MV-4-11 (cell line): ENCODE measurements around the gene CDK11B.

Experiments used
- DNase-seq: peaks from one replicate; lab custom pipeline; 2025; lab: John Stamatoyannopoulos, UW

The CDK11B gene

GRCh38 chr1:1615256-1616044 is 43.4 kb downstream of the CDK11B start, which contains the start of gene MIB2:
MIB2 (plus strand) TSS chr1:1615500; CDS start chr1:1623453, 7,953 bp downstream.
- peak; percentile 97 for DNase-seq

GRCh38 chr1:1614954-1615255 is 43.9 kb downstream of the CDK11B start:
- DNase-seq = no peak

- DNase-seq = peak; percentile 84
Observed at GRCh38 chr1:1614204-1614953, 44.4 kb downstream of the CDK11B start.

GRCh38 chr1:1613509-1614082 is 45.2 kb downstream of the CDK11B start:
- DNase-seq = no peak

- no peak for DNase-seq
Observed at GRCh38 chr1:1612104-1612400, 46.8 kb downstream of the CDK11B start.

GRCh38 chr1:1610796-1611195 is 48.0 kb downstream of the CDK11B start:
- no peak for DNase-seq

- no peak for DNase-seq
Observed at GRCh38 chr1:1609822-1610485, 48.9 kb downstream of the CDK11B start.

- DNase-seq = no peak
Observed at GRCh38 chr1:1606232-1606631, 52.6 kb downstream of the CDK11B start.

- no peak for DNase-seq
Observed at GRCh38 chr1:1605724-1606123, 53.1 kb downstream of the CDK11B start.

GRCh38 chr1:1605034-1605591 is 53.7 kb downstream of the CDK11B start:
- no peak for DNase-seq

GRCh38 chr1:1604374-1605033 is 54.3 kb downstream of the CDK11B start:
- DNase-seq = no peak

- no peak for DNase-seq
Observed at GRCh38 chr1:1603671-1604373, 55.0 kb downstream of the CDK11B start.

- no peak for DNase-seq
Observed at GRCh38 chr1:1602968-1603506, 55.8 kb downstream of the CDK11B start.

GRCh38 chr1:1602304-1602967 is 56.4 kb downstream of the CDK11B start:
- no peak for DNase-seq

- DNase-seq = no peak
Observed at GRCh38 chr1:1601564-1602303, 57.1 kb downstream of the CDK11B start.

- no peak for DNase-seq
Observed at GRCh38 chr1:1600861-1601563, 57.8 kb downstream of the CDK11B start.

GRCh38 chr1:1599935-1600860 is 58.6 kb downstream of the CDK11B start, which contains the start of gene FNDC10:
FNDC10 (minus strand) TSS chr1:1600135; CDS start chr1:1600015, 120 bp downstream.
- no peak for DNase-seq
